ENCODE results near the gene SBDS.

SBDS gene

GRCh38 chr7:66937940-66938339 lies 57.4 kb downstream of the SBDS start:
- DNase-seq (ENCODE audit: low read depth), result no peak

Data from stimulated activated CD8-positive, alpha-beta memory T cell treated with anti-CD3 and anti-CD28 coated beads, Interleukin-12 subunit alpha, Interleukin-12 subunit beta, amount 100 ng/mL, for 1 hour (primary cell).